Measurements from ENCODE around the gene CTNNA2.

GRCh38 chr2:79861059-79861374 lies 348.2 kb downstream of the CTNNA2 start:
- TF ChIP-seq MAZ (IDR thresholded peaks at IDR 0.05; ENCODE audit: borderline replicate concordance, low read depth, low read length), result no peak
- no peak for TF ChIP-seq RCOR1 (IDR thresholded peaks at IDR 0.05; ENCODE audit: low read depth, low read length)
- no peak for TF ChIP-seq CTCF (IDR thresholded peaks at IDR 0.05)
- TF ChIP-seq EP300 (IDR thresholded peaks at IDR 0.05), result no peak
- TF ChIP-seq POLR2A (IDR thresholded peaks at IDR 0.05; ENCODE audit: low read length), result no peak
- TF ChIP-seq BHLHE40 (IDR thresholded peaks at IDR 0.05; ENCODE audit: low read depth, low read length), result no peak
- no peak for TF ChIP-seq KDM5A (IDR thresholded peaks at IDR 0.05)
- no peak for TF ChIP-seq JUN (IDR thresholded peaks at IDR 0.05)

All from A549 (cell line).